Measurements from ENCODE around the gene AHRR.
"Not testable (repeated sequence)": the region's sequence is repeated elsewhere in the genome, so short reads cannot be mapped to it uniquely, and the experiment has no call there.

The AHRR gene

DNA sequence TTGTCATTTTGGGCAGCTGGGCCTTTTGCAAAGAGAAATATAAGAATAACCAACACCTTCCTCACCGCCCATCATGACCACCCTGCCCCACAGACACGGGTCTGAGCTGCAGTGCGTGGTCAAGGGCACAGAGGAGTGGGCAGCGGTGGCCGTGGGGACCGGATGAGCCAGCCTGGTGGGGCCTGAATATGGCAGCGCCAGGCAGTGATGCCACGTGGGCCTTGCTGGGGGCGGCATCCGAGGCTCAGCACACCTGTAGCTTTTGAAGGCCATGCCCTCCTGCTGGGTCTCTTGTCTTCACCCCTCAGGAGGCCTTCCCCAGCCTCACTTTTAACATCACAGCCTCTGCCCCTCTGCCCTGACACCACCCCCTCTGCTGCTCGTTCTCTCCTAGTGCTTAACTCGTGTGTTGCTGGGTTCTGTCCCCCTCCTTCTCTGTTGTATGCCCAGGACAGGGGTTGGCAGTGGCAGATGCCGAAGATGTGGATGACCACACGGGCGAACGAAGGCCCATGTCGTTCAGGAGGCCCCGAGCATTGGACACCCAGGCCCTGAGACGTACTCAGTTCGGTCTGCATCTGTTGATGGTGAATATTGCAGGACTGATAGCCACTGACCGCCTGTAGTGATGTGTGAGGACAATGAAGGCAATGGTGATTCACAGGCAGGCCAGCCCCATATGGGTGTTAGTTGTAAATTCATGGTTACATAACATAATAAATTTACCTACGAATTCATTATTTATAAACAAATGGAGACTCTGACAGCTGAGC, 46.0 kb downstream of the AHRR start:
- DNase-seq (no peak), ATAC-seq (no peak)

DNA sequence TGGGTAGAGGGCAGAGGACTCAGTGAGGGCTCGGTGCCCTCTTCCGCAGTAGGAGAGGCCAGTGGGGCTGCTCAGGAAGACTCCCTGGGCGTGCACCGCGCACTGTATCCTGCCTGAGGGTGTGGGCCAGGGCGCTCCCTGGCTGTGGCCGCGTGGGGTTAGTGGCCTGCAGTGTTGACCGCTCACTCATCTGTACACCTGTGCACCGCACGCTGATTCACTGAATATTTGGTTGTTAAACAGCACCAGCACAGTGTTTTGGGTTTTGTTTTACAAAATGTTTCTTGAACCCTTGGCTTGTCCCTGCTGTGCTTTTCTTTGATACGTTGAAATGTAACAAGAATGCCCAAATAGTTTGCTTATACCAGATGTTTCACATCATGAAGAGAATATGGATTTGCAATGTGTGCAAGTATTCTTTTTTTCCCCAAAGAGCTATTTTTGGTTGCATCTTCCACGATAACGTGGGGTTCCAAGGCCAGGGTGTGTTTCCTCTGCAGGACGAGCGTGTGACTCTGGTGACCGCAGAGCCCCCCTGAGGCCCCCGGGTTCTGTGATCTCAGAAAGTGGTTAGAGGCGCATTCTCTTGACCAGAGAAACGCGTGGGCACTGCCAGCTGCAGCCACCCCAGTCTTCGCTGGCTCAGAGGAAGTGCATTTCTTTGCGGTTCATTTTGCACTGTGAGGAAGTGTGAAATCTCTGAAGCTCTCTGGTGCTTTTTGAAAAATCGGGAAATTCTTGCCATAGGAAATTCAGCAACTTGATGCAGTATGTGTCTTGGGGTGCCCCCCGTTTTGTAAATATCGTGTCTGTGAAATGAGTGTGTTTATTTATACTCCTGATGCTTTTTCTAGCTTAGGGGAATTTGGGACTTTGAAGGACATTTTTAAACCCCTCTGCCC, 46.9 kb downstream of the AHRR start:
- ATAC-seq: no peak
- peak; percentile 52 for DNase-seq

DNA sequence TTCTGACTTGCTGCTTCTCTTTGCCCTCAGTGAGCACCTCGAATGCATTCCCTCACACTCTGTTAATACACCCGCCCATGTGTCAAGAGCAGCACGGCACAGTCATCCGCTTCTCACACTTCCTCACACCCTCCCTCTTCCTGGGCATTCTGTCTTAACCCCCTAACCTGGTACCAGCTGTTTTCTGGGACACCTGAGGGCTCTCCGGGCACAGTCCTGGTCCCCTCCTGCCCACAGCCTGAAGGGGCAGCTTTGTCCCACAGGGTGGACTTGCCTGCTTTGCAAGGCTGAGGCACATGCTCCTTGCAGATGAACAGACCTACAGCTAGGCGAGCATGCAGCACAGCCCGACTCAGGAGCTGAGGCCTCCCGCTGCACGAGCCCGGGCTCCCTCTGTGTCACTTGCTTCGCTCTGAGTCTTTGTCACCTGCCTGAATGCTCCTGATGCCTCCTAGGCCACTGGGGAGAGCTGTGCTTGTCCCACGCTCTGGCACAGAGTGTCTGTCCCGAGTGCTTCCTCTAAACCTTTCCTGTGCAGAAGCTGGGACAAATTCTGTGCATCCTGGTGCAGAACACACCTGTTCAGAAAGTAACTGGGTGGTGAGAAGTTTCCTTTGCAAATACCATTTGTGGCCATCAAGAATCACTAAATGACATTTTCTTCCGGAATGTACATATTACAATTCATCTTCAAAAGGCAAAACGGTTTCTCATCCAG, 47.8 kb downstream of the AHRR start:
- no peak for DNase-seq
- peak; percentile 26 for ATAC-seq

DNA sequence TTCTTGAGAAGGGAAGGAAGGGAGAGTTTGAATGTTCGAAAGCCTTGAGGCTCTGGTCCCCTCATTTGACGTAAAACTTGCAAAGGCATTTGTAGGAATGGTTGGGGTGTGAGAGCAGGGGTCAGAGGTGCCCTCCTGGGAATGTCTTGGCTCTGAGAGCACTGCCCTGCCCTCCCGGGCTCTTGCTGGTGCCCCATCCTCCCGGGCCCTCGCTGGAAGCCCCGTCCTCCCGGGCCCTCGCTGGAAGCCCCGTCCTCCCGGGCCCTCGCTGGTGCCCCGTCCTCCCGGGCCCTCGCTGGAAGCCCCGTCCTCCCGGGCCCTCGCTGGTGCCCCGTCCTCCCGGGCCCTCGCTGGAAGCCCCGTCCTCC, 48.3 kb downstream of the AHRR start:
- not testable (repeated sequence) for DNase-seq, ATAC-seq

DNA sequence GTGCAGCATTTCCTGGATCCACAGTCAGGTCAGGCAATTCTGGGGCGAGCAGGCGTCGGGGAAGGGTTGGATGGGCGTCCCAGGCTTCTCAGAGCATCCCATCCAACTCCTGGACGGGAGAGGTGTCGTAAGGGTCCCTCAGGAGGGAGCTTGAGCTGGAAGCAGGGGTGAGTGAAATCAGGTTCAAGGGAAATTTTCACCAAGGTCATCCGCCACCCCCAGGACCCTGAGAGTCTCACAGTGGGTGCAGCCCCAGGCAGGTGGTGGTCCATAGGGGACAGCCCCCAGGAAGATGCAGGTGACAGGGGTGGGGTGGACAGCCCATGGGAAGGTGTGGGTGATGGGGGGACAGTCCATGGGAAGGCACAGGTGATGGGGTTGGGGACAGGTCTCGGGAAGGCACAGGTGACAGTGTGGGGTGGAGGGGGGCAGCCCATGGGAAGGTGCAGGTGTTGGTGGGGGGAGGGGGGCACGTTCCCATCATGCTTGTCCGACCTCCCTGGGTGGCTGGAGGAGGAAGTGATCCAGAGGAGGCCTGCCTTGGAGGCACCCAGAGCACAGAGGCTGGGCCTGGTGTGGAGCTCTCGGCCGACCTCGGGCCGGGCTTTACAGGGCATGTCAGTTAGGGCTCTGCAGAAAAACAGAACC, 48.9 kb downstream of the AHRR start:
- ATAC-seq (no peak), DNase-seq (no peak)

DNA sequence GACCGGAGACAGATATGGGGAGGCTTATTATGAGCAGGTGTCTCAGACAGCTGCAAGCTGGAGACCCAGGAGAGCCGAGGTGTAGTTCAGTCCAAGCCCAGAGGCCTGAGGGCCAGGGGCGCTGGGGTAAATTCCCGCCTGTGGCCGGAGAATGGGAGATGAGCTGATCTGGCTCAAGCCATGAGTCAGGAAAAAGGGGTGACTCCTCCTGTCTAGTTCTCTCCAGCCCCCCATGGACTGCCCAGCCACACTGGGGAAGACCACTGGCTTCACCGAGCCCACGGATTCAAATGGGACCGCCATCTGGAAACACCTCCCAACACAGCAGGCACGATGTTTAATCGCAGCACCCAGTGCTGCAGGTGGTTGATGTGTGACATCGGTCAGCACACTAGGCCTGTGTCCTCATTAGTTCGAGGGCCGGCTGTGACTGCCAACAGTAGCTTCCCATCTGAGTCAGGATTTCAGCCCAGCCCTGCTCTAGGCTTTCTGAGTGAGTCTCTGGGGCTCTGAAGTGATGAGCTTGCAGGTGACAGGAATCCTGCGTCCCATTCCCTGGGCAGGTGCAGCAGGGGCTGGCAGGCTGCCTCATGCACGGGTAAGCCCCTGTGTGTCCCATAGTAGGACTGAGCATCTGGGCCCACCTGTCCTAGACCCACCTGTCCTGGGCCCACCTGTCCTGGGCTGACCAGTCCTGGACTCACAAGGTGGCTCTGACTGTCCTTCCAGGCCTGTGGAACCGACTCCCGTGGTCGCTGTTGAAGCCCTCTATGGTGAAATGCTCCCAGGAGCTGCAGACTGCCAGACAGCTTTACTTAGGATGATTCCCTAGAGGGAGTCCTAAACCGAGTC, 49.7 kb downstream of the AHRR start:
- DNase-seq (no peak), ATAC-seq (no peak)

DNA sequence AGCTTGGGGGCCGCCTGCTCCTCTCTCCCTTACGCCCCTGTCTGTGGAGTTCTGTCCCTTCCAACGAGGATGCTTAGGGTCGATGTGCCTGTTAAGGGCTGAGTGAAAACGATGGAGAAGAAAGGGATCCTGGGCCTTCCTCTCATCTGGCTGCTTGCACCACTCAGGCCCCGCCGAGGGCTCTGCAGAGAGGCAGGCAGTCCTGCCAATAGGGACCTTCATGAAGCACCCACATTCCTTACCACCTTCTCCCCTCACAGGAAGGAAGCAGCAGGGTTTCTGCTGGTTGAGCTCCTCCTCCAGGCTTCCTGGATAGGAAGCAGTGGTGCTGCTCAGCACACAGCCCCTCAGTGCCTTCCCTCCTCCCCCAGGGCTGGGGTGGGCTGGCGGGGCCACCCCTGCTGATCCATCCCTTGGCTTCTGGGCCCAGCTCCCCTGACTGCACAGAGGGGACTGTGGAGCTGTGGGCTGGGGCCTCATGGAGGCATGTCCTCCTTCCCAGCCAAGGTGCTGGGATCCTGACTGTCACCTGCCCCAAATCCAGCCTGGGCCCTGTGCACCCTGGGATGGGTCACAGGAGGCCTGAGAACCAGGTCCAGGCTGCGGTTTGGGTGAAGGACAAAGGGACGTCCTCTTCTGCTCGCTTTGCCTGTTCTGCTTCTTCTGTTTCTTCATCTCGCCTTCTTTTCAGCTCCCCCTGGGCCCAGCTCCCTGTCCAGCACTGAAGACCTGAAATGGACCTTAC, 50.5 kb downstream of the AHRR start:
- ATAC-seq (peak; percentile 4), DNase-seq (peak; percentile 23)

DNA sequence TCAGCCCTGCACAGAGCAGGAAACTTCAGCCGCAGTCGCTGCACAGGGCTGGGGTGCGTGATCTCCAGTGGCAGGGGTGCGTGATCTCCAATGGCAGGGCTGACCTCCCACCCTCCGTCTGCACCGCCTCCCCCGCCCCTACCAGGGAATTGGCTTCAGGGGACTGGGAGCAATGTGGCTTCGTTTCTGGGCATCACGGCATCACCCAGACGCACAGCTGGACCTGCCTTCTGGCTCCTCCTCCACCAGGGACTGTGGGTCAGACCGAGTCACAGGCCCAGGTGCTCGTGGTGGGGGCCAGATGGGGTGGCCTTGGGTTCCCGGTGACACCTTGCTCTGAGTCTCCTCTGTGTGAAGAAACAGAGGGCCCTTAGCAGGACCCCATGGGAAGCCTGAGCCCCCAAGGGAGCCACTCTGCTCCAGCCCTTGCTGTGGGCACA, 51.1 kb downstream of the AHRR start:
- ATAC-seq (no peak), DNase-seq (no peak)

DNA sequence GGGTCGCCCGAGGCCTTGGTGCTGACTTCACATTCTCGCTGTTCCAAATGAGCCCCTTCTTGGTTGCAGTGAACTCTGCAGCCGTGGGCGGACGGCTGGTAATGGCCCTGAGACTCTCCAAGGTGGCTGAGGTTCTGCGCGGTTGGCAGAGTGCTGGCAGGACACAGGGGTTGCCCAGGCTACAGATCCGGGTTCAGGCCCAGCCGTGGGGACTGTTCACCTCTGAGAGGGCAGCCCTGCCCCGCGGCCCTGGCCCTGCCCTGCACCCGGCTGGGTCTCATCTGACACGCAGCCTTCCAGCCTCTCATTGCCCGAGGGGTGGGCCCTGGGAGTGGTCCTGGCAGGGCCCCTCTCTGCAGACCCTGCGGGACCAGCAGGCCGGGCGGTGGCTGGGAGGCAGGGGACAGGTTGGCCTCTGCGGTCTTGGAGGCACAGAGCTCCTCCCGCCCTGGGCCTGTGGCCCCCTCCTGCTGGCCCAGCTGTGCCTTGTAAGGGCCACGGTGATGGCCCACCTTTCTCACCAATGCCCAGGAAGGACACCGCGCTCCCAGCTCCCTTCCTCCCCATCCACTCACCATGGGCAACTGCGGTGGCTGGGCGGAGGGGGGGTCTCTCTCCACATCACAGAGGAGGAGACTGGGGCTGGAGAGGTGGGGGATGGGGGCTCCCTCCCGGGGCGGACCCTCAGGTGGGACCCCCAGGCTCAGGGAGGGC, 51.6 kb downstream of the AHRR start:
- ATAC-seq: no peak
- peak; percentile 27 for DNase-seq

DNA sequence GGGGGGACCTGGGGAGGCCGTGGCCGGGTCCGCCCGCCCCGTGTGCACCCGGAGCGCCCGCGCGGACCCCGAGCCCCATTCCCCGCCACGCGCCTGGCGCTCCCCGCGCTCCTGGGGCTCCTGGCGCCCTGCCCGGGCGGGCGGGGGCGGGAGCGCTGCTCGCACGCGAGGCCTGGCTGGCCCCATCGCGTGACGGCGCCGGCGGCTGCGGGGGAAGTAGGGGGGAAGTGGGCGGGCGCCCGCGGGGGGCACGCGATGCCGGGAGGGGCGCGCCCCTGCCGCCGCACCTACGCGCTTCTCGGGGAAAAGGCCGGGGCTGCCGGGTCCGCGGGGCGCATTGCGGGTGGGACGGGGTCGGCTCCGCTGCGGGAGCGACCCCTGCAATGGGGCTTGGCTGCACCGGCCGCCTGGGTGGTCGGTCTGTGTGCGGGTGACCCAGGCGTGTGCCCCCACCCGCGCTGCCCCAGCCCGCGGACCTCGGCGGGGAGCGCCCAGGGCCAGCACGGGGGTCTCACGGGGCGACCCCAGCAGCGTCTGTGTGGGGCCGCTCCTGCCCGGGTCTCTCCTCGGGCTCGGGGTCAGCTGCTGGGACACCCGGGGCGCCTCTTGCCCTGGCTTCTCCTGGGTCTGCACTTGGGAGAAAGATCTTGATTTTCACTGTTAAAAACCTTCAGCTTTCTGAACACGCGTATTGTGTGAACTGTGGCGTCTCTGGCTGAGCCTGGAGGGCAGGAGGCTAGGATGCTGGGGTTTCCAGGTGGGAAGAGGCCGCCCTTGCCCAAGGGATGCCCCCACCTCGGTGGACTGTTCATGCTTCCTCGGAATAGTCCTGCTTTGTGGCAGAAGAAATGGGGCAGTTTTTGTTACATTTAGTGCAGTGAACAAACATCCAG, 52.4 kb downstream of the AHRR start:
- peak; percentile 33 for ATAC-seq
- peak; percentile 84 for DNase-seq

DNA sequence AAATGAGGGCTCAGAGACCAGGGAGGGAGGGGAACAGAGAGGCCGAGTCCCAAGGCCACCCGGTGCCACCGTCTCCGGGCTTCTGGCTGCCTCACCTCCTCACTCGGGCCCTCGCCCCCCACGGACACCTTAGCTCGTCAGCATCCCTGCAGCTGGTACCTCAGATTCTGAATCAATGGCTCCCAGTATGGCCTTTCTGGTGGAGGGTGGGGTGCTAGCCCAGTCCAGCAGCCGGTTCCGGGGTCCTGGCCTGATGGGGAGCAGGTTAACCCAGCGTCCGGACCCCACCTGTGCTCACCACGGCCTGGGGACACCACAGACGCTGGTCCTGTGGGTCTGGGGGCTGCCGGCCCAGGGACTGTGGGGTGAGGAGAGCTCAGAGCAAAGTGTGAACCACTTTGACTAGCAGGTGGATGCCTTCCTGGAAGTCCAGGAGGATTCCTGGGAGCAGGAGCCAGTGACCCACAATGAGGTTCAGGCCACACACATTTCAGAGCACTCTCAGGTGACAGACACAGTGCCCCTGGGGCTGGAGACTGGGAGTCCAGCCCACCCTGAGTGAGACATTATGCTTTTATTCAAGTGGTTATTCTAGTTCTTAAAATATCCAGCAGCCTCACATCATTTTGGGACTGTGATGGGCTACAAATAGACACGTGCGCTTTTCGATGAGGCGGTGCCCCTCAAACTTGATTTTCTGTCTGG, 53.3 kb downstream of the AHRR start:
- DNase-seq (no peak), ATAC-seq (no peak)

DNA sequence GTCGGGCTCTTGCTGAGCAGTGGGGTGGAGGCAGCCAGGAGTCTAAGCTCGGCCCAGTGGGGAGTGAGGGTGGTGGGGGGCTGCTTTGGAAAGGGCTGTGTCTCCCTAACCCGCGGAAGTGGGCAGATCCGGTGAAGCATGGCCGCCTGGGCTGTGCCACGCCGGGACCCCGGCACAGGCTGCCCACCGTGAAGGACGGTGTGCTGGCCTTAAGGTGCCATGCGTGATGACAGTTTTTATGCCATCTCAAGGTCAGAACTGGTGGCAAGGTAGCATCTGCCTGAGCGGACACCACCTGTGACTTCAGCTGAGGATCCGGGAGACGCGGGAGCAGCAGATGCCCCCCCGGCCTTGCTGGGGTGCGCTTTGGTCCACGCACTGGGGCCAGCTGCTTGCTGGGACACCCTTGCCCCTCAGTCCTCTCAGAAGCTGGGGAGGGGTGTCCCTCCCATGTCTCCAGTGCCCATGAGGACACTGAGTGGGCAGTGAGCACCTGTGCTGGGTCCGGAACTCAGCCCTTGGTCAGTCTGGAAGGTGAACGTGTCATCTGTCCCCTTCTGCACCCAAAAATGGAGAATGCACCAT, 53.9 kb downstream of the AHRR start:
- no peak for DNase-seq
- no peak for ATAC-seq

DNA sequence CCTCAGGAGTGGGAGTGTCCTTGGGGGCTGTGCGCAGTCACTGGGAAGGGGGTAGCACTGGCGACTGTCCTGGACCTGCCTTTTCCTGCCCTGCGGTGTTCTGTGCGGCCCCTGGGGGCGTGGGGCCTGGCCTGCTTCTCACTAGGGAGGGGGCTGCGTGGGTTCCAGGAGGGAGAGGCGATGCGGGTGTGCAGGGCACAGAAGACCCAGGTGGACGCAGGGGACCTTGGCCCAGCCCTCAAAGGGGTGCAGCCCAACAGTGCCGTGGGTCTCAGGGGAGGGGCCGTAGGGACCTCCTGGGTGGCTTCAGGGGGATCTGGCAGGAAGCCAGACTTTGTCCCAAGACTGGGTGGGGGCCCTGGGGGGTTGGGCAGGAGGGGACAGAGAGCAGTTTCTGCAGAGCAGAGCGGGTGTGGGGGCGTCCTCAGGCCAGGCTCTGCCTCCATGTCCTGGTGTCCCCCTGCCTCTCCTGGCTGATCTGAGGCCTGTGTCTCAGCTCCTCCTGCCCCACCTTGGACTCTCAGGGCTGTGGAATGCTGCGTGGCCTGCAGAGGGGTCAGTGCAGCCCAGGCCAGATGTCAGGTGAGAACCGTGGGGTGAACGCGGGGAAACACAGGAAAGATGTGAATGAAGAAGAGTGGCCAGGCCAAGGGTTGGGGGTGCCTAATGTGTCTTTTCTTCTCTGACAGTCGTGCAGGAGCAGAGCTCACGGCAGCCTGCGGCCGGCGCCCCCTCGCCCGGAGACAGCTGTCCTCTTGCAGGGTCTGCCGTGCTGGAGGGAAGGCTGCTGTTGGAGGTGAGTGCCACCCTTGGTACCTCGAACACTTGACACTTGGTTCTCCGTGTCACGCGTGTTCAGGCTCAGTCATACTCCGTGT, 54.6 kb downstream of the AHRR start:
- DNase-seq: no peak
- ATAC-seq: no peak

DNA sequence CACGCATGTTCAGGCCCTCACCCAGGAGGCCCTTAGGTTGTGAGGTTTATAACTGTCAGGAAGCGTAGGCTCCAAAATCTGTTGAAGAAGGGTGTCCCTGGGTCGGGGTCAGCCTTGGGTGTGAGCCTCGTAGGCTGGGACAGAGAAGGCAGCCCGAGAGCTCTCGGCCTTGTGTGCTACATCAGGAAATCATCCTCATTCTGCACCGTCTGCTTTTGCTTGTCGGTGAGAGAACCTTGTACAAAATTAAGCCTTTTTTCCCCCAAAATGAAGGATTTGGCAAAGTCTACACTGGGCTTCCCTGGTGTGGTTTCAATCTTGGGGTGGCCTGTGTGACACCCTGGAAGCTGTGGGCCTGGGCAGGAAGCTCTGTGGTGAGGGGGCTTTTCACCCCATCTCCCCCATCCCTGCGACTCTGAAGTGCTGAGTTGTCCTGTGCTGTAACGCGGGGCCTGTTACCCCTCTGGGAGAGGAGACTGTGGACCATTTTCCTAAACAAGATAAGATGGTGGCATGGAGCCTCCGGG, 55.3 kb downstream of the AHRR start:
- ATAC-seq: no peak
- no peak for DNase-seq

DNA sequence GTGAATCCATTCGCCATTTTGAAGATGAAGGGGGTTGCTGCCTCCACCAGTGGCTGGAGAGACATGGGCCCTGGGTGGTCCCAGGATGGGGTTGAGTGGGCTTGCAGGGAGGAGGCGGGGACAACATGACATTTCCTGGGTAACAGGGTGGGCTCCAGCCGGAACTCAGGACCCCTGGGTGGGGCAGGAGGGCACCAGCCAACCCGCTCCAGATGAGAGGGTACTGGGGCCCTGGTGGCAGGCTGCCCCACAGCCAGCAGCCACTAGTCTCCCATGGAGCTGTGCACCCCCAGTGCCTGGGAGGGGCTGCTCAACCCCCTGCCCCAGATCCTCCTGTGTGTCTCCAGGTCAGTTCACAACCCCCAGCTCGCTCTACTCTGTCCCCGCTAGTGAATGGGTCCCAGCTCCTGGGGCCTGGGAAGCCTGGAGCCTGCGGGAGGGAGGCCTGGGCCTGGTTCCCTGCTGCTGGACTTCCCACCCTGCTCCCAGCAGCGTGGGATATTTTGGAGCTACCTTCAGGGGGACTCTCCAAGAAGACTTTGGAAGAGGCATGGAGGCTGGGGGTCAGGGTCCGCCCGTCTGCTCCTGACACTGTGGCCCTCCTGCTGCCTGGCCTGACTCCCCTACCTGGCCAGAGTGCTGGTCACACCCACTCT, 55.9 kb downstream of the AHRR start:
- no peak for DNase-seq
- no peak for ATAC-seq

Measured in stimulated activated naive CD8-positive, alpha-beta T cell treated with anti-CD3 and anti-CD28 coated beads, Interleukin-15, Interleukin-2, amounts not matched to agents 100 U/mL and 50 U/mL, for 24 hours (primary cell).